ENCODE measurements around the gene INTS13. TPM values are rescaled to one million over a fixed set of nuclear protein-coding genes. Genes with fewer than 3 reads are reported as not detected.

The INTS13 gene
- total RNA-seq, 2 donors from 2014 or later: 23.9 to 55.5 TPM

GRCh38 chr12:26872625-26873024, 65.2 kb downstream of the INTS13 start:
- H3K36me3 Mint-ChIP-seq (ENCODE audit: low read depth): no peaks in the 10 kb centered on the region
- no peak overlapping the region for H3K4me3 Mint-ChIP-seq
- Histone ChIP-seq H3K4me1 (ENCODE audit: control insufficient read depth, insufficient read depth, low read length) (peaks cover 2% of the 10 kb centered on the region), H3K4me3 (ENCODE audit: low read length) (no peak overlapping the region), H3K9ac (ENCODE audit: extremely low read depth, low read length, poor library complexity, severe bottlenecking) (no peak overlapping the region), H3K9me3 (ENCODE audit: control insufficient read depth, low read length) (no peaks in the 10 kb centered on the region), H3K36me3 (ENCODE audit: control insufficient read depth, insufficient read depth, low read length) (no peaks in the 10 kb centered on the region), H3K27me3 (ENCODE audit: control insufficient read depth, insufficient read depth, low read length, poor library complexity, severe bottlenecking) (no peaks in the 10 kb centered on the region), H3K27ac (ENCODE audit: low read depth, low read length) (no peak overlapping the region)
- no peak for DNase-seq
- peaks cover 10% of the 10 kb centered on the region for H3K4me1 Mint-ChIP-seq
- no peaks in the 10 kb centered on the region for H3K9me3 Mint-ChIP-seq
- WGBS, 2 experiments (ENCODE audit: insufficient coverage in 1 of 2, insufficient read length in 1 of 2): no CpG with 5 or more reads among the region's 1 CpG
- TF ChIP-seq CTCF (conservative IDR thresholded peaks at IDR 0.05): no peak
- H3K27me3 Mint-ChIP-seq (ENCODE audit: insufficient read depth): no peaks in the 10 kb centered on the region
- H3K27ac Mint-ChIP-seq: no peak overlapping the region

GRCh38 chr12:26871985-26872384, 65.8 kb downstream of the INTS13 start:
- TF ChIP-seq CTCF (conservative IDR thresholded peaks at IDR 0.05): no peak
- H3K27me3 Mint-ChIP-seq (ENCODE audit: insufficient read depth): no peaks in the 10 kb centered on the region
- H3K9ac ChIP-seq (ENCODE audit: extremely low read depth, low read length, poor library complexity, severe bottlenecking): no peak overlapping the region
- H3K36me3 ChIP-seq (ENCODE audit: control insufficient read depth, insufficient read depth, low read length): no peaks in the 10 kb centered on the region
- WGBS, 2 experiments (ENCODE audit: insufficient coverage in 1 of 2, insufficient read length in 1 of 2): 100% methylated on average over 2 of the region's 2 CpGs; no CpG with 5 or more reads in 1 of the 2 experiments
- H3K4me1 Mint-ChIP-seq: peaks cover 10% of the 10 kb centered on the region
- H3K4me1 ChIP-seq (ENCODE audit: control insufficient read depth, insufficient read depth, low read length): peaks cover 2% of the 10 kb centered on the region
- no peak overlapping the region for H3K27ac ChIP-seq (ENCODE audit: low read depth, low read length)
- no peaks in the 10 kb centered on the region for H3K9me3 ChIP-seq (ENCODE audit: control insufficient read depth, low read length)
- no peaks in the 10 kb centered on the region for H3K36me3 Mint-ChIP-seq (ENCODE audit: low read depth)
- no peak overlapping the region for H3K4me3 ChIP-seq (ENCODE audit: low read length)
- H3K9me3 Mint-ChIP-seq: no peaks in the 10 kb centered on the region
- H3K4me3 Mint-ChIP-seq: no peak overlapping the region
- no peak for DNase-seq
- H3K27me3 ChIP-seq (ENCODE audit: control insufficient read depth, insufficient read depth, low read length, poor library complexity, severe bottlenecking): no peaks in the 10 kb centered on the region
- no peak overlapping the region for H3K27ac Mint-ChIP-seq

GRCh38 chr12:26870491-26871419, 67.0 kb downstream of the INTS13 start:
- Histone ChIP-seq H3K27ac (ENCODE audit: low read depth, low read length) (no peak overlapping the region), H3K9me3 (ENCODE audit: control insufficient read depth, low read length) (no peaks in the 10 kb centered on the region), H3K4me3 (ENCODE audit: low read length) (no peak overlapping the region), H3K9ac (ENCODE audit: extremely low read depth, low read length, poor library complexity, severe bottlenecking) (no peak overlapping the region), H3K4me1 (ENCODE audit: control insufficient read depth, insufficient read depth, low read length) (peaks cover 2% of the 10 kb centered on the region), H3K27me3 (ENCODE audit: control insufficient read depth, insufficient read depth, low read length, poor library complexity, severe bottlenecking) (no peaks in the 10 kb centered on the region), H3K36me3 (ENCODE audit: control insufficient read depth, insufficient read depth, low read length) (no peaks in the 10 kb centered on the region)
- no peaks in the 10 kb centered on the region for H3K36me3 Mint-ChIP-seq (ENCODE audit: low read depth)
- no peaks in the 10 kb centered on the region for H3K9me3 Mint-ChIP-seq
- no peak for DNase-seq
- no peak for TF ChIP-seq CTCF (conservative IDR thresholded peaks at IDR 0.05)
- WGBS, 2 experiments (ENCODE audit: insufficient coverage in 1 of 2, insufficient read length in 1 of 2): 91 to 92% methylated on average over 4 to 11 of the region's 11 CpGs
- H3K27ac Mint-ChIP-seq: no peak overlapping the region
- H3K4me1 Mint-ChIP-seq: peaks cover 10% of the 10 kb centered on the region
- no peak overlapping the region for H3K4me3 Mint-ChIP-seq
- no peaks in the 10 kb centered on the region for H3K27me3 Mint-ChIP-seq (ENCODE audit: insufficient read depth)

Data from endodermal cell (in vitro differentiated cells).